Peyer's patch (tissue), 4 donors: ENCODE results near the gene BTAF1.

ENCODE experiments used
- CTCF ChIP-seq, 6 experiments: fragments of 450-650 bp in 4 of 6; fragments of 200-600 bp in 2 of 6; sonication (generic) in 1 of 6; IDR thresholded peaks; one replicate each; pipeline ENCODE4 v1.5.1; 2017 to 2019; ENCODE audit warnings: antibody characterized with exemption in 6 of 6, mild to moderate bottlenecking in 3 of 6, moderate library complexity in 1 of 6
- POLR2A ChIP-seq, 2 donors: fragments of 450-650 bp; IDR thresholded peaks; one replicate each; pipeline ENCODE4 v1.5.1; 2017; ENCODE audit warnings: antibody characterized with exemption in 2 of 2, mild to moderate bottlenecking in 2 of 2, moderate library complexity in 2 of 2

- TF ChIP-seq CTCF (IDR thresholded peaks at IDR 0.05) (no peak), POLR2A (IDR thresholded peaks at IDR 0.05) (no peak)
These were observed 56.7 kb downstream of the BTAF1 start for GRCh38 chr10:91980319-91980718.
